Measurements from ENCODE around the gene CRADD. TPM values are rescaled to one million over a fixed set of nuclear protein-coding genes. Genes with fewer than 3 reads are reported as not detected.

Gene CRADD
- total and polyA plus RNA-seq, 2 of the 4 experiments (the other 2 are of a cell fraction) = 11.1 to 14.0 TPM

- Histone ChIP-seq H2BK5ac (ENCODE audit: low read depth, low read length, poor library complexity, severe bottlenecking) (no peak overlapping the region), H3K4me1 (ENCODE audit: control insufficient read depth, insufficient read depth, low read length) (peaks cover 3% of the 10 kb centered on the region; the same call in 1 of the 2 replicates), H3K27me3 (ENCODE audit: control insufficient read depth, insufficient read depth, low read length) (no peaks in the 10 kb centered on the region), H2AFZ (replicated peaks; ENCODE audit: low read length, poor library complexity) (no peak overlapping the region), H3K36me3 (ENCODE audit: control insufficient read depth, insufficient read depth, low read length) (no peaks in the 10 kb centered on the region), H3K4me2 (ENCODE audit: low read depth, low read length) (no peak overlapping the region), H2BK20ac (ENCODE audit: low read depth, low read length) (no peak overlapping the region), H3K18ac (ENCODE audit: low read depth, low read length) (no peak overlapping the region), H3K56ac (ENCODE audit: extremely low read depth, insufficient read depth, low read length) (no peak overlapping the region), H3K4ac (ENCODE audit: low read depth, low read length) (no peak overlapping the region), H2BK15ac (ENCODE audit: low read depth, low read length) (no peak overlapping the region), H3K9ac (ENCODE audit: low read depth, low read length) (no peak overlapping the region), H3K9me3 (ENCODE audit: control insufficient read depth, insufficient read depth, low read length) (no peaks in the 10 kb centered on the region), H3K79me1 (ENCODE audit: low read depth in 1 of 2, low read length in 2 of 2) (peaks cover 0 to 3% of the 10 kb centered on the region in 2 experiments; a peak in 1 of 4 replicates), H3K14ac (replicated peaks; ENCODE audit: low read depth, low read length) (no peak overlapping the region), H4K5ac (ENCODE audit: low read depth, low read length) (no peak overlapping the region), H2BK120ac (ENCODE audit: low read depth, low read length) (no peak overlapping the region), H4K91ac (ENCODE audit: insufficient read depth, low read depth, low read length) (no peak overlapping the region), H3K23ac (ENCODE audit: low read depth, low read length) (no peak overlapping the region), H3K9me1 (ENCODE audit: insufficient read depth, low read length) (peaks cover 8% of the 10 kb centered on the region), H2AK9ac (replicated peaks; ENCODE audit: low read depth, low read length, poor library complexity) (no peak overlapping the region), H3K4me3 (ENCODE audit: insufficient read depth, low read depth, low read length) (no peak overlapping the region), H2AK5ac (ENCODE audit: low read depth, low read length) (no peak overlapping the region), H4K20me1 (ENCODE audit: insufficient read depth, low read length) (no peaks in the 10 kb centered on the region), H3K27ac (ENCODE audit: insufficient read depth, low read length) (no peak overlapping the region), H4K8ac (ENCODE audit: low read depth in 2 of 2, low read length in 2 of 2) (no peak overlapping the region)
- in situ Hi-C loops (cut with MboI; ENCODE audit: low sequenced_read_pairs) (no loop called here), dilution Hi-C loops (cut with HindIII; ENCODE audit: low sequenced_read_pairs, unreplicated experiment) (no loop called here), intact Hi-C loops (cut with micrococcal nuclease) (no loop called here)
- 0 out of 2 replicates have a peak, but pooled peaks have one; percentile 17 for ATAC-seq (ENCODE audit: low read depth)
- no TSS peak for BruUV-seq (replicated peaks)
- WGBS, 2 experiments (ENCODE audit: extremely low coverage in 2 of 2, insufficient read length in 1 of 2) = no CpG with 5 or more reads among the region's 1 CpG
- ChIA-PET CTCF (interaction anchor here (0.8 kb wide), 1 partner anchor 15 kb away, joined by 6 read pairs; no protein-coding TSS in a partner anchor), POLR2A (ENCODE audit: unreplicated experiment) (no interaction called here)
- peak; percentile 47 for DNase-seq
- TF ChIP-seq RCOR1 (IDR thresholded peaks at IDR 0.05; ENCODE audit: insufficient replicate concordance, low read length) = no peak
- no peak for TF ChIP-seq ELK1 (IDR thresholded peaks at IDR 0.05; ENCODE audit: borderline replicate concordance, low read depth, low read length)
- TF ChIP-seq USF2 (IDR thresholded peaks at IDR 0.05; ENCODE audit: low read depth, low read length) = no peak
- no peak for TF ChIP-seq POLR2A (IDR thresholded peaks at IDR 0.05; ENCODE audit: low read depth, low read length)
- no peak for TF ChIP-seq BHLHE40 (IDR thresholded peaks at IDR 0.05; ENCODE audit: low read depth, low read length)
Measured at GRCh38 chr12:93911396-93911795, 234.2 kb downstream of the CRADD start.

All from IMR-90 (cell line).